ENCODE measurements around the gene TMEM240.
"Not testable (repeated sequence)": the region's sequence is repeated elsewhere in the genome, so short reads cannot be mapped to it uniquely, and the experiment has no call there.

Gene TMEM240

DNA sequence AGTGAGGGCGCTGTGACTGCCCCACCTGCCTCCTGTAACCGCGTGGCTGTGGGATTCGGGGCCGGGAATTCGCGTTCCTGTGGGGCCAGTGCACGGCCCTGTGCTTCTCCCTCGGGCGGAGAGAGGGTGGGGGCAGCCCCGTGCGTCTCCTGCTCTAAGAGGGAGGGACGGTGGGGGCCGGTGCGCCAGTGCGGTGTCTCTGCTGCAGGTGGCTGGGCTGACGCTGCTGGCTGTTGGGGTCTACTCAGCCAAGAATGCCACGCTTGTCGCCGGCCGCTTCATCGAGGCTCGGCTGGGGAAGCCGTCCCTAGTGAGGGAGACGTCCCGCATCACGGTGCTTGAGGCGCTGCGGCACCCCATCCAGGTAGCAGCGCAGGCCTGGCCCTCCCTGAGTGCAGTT, 17.9 kb downstream of the TMEM240 start:
- not testable (repeated sequence) for DNase-seq

DNA sequence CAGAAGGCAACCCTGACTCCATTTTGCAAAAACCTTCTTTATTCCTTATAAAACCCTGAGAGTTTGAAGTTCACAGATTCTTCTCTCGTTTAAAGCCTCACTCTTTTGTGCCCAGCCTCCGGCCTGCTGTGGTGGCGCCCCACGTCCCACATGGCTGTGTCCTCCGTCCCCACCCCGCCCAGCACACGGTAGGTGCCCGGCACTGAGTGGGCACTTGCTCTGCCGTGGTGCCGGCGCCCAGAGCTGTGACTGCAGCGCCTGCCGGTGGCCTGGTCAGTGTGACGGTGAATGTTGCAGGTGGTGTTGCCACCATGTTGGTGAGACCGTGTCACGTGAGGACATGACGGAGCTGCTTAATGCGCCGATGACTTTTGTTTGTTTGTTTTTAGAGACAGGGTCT, 19.1 kb downstream of the TMEM240 start:
- no peak for DNase-seq

DNA sequence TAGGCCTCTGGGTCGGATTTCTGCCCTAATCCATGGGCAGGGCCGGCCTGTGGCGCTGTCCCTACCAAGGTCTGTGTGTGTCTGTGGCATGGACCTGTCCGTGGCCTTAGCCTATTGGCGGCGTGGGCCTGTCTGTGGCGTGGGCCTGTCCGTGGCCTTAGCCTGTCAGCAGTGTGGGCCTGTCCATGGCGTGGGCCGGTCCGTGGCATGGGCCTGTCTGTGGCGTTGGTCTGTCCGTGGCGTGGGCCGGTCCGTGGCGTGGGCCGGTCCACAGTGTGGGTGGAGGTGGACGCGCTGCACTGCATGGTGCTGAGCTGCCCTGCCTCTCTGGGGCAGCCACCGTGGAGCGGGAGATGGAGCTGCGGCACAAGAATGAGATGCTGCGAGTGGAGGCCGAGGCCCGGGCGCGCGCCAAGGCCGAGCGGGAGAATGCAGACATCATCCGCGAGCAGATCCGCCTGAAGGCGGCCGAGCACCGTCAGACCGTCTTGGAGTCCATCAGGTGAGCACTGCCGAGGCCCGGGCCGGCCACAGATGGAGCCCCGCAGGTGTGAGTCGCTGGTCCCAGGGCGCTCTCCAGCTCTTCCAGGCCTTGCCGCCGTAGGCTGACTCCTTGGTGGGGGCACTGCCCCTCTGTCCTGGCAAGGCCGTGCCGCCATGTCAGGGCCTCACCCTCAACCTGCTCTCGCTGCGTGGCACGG, 20.5 kb downstream of the TMEM240 start:
- DNase-seq = not testable (repeated sequence)

DNA sequence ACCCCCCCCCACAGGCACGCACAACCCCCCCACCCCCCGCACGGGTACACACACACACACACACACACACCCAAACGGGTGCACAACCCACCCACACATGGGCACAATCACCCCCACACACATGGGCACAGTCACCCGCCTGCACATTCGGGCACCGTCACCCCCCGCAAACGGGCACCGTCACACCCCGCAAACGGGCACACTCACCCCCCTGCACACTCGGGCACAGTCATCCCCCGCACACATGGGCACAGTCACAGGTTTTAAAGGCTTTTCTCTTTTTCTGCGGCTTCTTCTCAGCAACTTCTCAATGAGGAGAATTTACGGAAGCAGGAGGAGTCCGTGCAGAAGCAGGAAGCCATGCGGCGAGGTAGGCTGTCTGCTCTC, 21.8 kb downstream of the TMEM240 start:
- not testable (repeated sequence) for DNase-seq

DNA sequence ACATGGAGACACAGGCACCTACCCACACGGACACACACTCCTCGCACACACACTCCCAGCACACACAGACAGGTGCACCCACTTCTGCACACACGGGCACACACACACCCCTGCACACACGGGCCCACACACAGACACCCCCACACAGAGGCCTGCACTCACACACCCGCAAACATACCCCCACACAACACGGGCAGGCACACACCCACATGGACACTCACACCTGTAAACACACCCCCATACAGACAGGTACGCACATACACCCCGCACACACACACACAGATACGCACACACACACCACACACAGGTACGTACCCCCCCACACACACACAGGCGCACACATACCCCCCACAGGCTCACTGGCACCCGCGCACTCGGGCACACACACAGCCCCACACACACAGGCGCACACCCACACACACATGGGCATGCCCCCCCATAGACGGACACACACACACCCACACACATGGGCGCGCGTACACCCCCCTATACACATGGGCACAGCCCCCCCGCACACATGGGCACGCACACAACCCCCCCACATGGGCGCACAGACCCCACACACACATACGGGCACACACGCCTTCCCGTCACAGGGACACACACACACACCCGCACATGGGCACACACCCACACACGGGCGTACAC, 22.3 kb downstream of the TMEM240 start:
- DNase-seq = no peak

DNA sequence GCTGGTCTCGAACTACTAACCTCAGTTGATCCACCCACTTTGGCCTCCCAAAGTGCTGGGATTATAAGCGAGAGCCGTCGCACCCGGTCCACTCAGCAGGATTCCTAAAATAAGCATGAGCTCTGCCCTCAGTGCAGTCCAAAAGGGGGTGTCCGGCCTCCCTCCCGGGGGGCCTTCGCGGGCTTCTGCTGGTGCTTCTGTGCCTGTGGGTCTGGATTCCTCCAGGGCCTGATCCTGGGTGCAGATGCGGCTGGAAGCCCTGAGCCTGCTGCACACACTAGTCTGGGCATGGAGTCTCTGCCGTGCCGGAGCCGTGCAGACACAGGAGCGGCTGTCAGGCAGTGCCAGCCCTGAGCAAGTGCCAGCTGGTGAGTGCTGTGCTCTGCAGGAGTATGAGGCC, 23.5 kb downstream of the TMEM240 start:
- DNase-seq = not testable (repeated sequence)

DNA sequence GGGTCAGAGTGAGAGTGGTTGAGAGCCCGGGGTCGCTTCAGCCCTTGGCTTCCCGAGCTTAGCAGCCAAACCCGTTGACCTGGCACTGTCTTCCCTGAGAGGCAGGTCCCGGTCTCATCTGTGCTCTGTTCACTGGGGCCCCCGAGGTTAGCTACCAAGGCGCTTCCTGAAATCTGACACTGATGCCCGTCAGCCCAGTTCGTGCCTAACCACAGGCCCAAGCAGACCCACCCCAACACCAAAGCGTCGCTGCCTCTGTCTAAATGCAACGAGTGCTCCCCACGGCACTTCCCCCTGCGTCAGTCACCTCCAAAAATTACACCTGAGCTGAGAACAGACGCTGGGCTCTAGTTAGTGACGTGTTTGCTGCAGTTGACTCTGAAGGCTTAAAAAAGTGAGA, 26.0 kb downstream of the TMEM240 start:
- not testable (repeated sequence) for DNase-seq

DNA sequence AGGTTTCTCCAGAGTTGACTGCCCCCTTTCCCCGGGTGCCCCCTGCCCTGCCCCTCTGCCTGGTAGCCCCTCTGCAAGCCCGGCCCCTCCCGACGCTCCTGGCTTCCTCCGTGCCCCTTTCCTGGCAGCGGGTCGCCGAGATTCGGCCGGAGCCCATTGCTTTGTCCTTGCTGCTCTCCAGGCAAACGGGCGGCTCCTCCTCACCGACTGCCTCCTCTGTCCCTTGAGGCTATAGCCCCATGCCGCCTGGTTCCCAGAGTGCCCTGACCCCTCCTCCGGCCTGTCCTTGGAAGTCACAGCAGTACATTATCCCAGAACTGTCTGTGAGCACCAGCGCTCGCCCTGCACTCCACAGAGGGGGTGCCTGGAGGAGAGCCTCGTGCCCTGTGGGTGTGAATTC, 26.7 kb downstream of the TMEM240 start:
- not testable (repeated sequence) for DNase-seq

DNA sequence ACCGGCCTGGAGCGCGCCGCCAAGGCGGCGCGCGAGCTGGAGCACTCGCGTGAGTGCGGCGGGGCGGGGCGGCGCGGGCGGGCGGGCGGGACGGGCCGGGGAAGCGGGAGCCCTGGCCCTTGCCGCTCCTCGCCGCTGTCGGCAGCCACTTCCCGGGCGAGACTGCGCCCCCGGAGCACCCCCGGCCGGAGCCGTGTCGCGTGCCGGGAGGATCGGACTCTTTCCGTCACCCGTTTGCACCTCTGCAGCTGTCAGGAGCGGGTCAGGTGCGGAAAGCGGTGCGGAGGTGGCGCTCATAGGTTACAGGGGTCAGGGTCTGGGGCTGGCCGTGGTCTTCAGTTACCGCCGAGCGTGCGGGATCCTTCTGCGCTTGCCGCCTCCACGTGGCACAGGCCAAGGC, 28.0 kb downstream of the TMEM240 start:
- DNase-seq = not testable (repeated sequence)

DNA sequence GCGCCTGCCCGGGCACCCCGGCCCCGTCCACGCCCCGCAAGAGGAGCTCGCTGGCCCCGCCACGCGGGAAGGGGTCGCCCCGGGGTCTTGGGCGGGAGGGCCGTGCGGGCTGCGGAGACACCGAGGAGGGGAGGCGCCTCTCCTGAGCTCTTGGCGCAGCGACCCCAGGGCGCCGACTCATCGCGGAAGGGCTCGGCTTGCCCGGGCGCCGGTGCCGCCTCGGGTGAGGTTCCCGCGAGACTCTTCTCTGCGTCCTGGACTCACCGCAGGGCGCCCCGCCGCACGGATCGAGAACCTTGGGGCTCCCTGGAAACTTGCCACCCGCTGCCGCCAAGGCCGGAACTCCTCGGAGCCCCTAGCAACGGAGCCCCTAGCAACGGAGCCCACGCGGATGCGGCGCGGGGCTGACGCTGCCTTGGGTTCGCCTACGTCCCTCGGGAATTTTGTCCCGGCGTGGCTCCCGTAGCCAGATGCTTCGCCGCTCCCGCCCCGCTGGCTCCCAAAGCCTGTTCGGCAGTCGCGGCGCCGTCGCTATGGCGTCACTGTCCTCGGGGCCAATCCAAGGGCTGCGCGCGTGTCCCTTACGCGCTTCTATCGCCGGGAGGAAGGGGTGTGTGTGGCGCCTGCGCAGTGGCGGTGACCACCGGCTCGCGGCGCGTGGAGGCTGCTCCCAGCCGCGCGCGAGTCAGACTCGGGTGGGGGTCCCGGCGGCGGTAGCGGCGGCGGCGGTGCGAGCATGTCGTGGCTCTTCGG, 28.7 kb downstream of the TMEM240 start, which contains the start of gene ATAD3A:
Gene ATAD3A (plus strand): TSS at position 630 of the 753 bp plus-strand sequence. CDS start 107 bp downstream, at position 737.
- peak; percentile 96 to 98 for DNase-seq

DNA sequence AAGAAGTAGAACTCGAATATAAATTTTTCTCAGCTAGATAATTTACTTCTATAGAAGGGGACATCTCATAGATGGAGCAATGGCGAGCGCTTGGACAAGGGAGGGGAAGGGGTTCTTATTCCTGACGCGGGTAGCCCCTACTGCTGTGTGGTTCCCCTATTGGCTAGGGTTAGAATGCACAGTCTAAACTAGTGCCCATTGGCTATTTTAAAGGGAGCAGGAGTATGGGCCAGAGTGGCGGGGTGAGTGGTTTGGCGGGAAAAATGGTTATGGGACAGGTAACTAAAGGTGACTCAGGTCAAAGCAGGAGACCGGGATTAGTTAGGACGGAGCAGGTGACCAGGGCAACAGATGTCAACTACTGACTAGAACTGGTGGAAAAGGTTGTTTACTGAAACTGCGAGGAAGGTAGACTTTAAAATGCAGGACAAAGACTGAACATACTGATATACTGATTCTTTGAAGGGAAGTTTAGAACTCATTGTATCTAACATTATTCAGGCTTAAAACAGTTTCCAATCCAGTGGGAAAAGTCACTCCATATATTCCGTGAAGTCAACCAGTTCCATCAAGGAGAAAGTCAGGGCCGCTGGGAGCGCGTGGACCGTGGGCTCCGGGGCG, 29.4 kb downstream of the TMEM240 start:
- DNase-seq = peak; percentile 8 to 13

DNA sequence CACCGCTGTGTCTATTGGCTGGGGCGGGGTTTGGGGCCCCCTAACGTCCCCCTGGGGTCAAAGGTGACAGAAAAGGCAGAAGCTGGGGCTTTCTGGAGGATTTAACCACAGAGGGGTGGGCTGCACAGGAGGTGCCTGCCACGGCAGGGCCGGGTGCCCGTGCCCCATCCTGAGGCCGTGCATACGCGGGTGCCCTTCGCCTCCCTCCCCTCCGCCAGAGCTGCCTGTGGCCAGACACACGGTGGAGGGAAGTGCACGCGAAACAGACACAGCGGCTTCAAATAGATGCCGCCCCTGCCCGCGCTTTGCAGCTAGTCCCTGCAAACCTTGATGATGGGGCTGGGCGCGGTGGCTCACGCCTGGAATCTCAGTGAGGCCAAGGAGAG, 31.0 kb downstream of the TMEM240 start:
- not testable (repeated sequence) for DNase-seq

DNA sequence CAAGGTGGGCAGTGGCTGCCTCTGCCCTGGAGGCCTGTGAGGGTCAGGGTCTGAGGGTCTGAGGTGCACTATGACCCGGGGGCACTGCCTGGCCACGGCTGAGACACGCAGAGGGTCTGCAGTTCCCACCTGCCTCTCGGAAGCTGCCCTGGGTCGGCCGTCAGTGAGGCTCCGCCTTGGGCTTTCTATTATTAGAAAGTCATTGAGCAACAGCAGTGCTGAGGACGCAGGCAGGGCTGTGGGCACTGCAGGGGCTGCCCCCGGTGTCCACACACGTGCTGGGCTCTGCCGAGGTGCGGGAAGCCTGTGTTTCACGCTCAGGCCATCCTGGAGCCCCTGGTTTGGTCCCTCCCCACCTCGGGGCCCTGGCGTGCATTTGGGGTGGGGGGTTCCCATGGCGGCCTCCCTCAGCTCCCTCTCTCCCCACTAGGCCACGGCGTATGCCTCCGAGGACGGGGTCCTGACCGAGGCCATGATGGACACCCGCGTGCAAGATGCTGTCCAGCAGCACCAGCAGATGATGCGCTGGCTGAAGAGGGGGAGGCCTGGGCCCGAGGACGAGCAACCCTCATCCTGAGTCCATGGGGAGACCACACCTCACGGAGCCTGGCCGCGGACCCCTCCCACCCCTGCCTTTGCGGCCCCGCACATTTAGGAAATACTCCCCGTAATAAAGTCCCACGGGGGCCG, 31.5 kb downstream of the TMEM240 start:
- DNase-seq = not testable (repeated sequence)

DNA sequence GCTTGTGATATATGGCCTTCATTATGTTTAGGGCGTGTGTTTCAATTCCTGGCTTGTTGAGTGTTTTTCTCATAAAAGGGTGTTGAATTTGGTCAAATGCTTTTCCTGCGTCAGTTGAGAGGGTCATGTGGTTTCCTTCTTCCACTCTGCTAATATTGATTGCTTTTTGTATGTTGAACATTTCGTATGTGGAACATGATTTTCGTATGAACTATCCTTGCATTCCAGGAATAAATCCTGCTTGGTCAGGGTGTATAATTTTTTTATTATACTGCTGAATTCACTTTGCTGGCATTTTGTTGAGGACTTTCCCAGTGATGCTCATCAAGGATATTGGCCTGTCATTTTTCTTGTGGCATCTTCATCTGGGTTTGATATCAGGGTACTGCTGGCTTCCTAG, 33.1 kb downstream of the TMEM240 start:
- DNase-seq = no peak

DNA sequence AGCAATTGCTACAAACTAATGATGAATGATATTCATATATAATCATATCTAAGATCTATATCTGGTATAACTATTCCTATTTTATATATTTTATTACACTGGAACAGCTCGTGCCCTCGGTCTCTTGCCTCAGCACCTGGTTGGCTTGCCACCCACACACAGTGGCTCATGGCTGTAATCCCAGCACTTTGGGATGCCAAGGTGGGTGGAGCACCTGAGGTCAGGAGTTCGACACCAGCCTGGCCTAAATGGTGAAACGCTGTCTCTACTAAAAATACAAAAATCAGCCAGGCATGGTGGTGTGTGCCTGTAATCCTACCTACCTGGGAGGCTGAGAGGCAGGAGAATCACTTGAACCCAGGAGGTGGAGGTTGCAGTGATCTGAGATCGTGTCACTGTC, 34.6 kb downstream of the TMEM240 start:
- not testable (repeated sequence) for DNase-seq

DNA sequence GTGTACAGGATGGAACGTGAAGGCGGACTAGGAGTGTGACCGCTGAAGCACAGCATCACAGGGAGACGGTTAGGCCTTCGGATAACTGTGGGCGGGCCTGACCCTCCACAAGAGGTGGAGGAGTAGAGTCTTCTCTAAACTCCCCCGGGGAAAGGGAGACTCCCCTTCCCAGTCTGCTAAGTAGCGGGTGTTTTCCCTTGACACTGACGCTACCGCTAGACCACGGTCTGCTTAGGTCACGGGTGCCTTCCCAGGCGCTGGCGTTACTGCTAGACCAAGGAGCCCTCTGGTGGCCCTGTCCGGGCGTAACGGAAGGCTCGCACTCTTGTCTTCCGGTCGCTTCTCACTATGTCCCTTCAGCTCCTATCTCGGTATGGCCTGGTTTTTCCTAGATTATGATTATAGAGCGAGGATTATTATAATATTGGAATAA, 35.0 kb downstream of the TMEM240 start:
- DNase-seq = peak; percentile 6 to 41

DNA sequence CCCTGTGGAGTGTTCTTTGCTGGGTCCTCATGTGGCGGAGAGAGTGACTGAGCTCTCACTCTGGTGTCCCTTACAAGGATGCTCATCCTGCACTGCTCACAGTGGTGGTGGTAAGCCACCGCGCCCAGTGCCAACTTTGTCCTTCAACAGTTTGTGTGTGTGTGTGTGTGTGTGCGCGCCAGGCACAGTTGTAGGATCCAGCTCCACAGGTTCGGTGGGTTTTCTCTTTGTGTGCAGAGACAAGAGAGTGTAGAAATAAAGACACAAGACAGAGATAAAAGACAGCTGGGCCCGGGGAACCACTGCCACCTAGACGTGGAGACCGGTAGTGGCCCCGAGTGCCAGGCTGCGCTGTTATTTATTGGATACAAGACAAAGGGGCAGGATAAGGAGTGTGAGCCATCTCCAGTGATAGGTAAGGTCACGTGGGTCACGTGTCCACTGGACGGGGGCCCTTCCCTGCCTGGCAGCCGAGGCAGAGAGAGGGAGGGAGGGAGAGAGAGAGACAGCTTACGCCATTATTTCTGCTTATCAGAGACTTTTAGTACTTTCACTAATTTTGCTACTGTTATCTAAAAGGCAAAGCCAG, 35.6 kb downstream of the TMEM240 start:
- DNase-seq = peak; percentile 38 to 52

DNA sequence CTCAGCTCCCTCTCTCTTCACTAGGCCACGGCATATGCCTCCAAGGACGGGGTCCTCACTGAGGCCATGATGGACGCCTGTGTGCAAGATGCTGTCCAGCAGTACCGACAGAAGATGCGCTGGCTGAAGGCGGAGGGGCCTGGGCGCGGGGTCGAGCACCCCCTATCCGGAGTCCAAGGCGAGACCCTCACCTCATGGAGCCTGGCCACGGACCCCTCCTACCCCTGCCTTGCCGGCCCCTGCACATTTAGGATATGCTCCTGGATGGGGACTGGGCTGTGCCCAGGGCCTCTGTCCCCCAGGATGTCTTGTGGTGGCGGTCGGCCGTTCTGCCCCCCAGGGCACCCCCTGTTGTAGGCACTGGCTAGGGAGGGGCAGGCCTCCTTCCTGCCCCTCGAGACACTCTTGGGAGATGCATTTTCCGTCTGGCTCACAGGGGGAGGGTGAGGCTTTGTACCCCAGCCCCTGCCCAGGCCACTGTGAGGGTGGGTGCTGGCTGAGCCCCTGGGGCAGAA, 44.9 kb downstream of the TMEM240 start:
- DNase-seq = not testable (repeated sequence)

DNA sequence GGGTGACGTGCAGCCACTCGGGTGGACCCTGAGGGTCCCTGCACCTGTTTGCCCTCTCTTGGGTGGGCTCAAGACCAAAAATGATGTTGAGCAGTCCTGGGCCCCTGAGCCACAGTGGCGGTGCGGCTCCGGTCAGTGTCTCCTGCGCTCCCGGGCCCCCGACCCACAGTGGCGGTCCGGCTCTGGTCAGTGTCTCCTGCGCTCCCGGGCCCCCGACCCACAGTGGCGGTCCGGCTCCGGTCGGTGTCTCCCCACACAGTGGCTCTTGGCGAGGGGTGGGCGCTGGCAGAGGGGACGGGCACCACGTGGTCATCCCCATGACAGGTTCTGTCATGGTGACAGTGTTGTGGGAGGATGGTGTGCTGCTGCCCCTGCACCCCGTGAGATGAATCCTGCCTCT, 46.1 kb downstream of the TMEM240 start:
- DNase-seq = not testable (repeated sequence)

DNA sequence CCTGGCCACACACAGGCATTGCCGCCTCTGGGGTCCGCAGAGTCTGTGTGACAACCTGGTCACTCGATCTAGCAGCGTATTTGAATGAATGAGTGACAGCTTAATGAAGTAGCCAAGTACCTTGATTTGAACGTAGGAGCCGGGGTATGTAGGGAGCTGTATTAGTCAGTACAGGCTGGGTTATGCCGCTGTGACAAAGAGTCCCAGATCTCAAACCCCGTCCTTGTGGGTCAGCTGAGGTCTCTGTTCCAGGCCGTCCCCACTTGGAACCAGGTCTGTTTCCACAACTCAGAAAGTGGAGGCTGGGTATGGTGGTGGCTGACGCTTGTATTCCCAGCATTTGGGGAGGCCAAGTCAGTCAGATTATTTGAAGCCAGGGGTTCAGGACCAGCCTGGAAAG, 48.8 kb downstream of the TMEM240 start:
- no peak for DNase-seq

DNA sequence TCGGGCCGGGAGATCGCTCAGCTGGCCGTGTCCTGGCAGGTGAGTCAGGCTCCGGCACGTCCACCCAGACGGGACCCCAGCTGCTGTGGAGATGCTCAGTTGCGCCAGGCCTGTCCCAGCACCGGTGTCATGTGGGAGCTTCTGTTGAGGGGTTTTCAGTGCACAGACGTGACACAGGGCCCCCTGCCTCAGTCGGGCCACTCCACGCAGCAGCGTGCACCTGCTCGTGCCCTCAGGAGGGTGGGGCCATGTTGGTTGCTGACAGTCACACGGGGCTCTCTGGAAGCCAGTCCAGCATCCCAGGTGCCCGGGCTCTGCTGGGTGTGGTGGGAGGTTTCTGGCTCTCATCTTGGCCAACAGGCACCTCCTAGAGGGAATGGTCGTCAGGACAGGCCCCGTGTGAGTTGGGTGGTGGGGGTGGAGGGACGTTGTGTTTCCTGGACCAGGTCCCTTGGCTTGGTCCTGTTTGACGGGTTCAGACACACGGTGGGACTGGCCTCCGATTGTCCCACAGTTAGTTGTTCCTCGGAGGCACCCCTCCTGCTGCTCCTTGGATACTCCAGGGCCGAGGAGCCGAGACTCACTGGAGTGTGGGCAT, 49.7 kb downstream of the TMEM240 start:
- no peak for DNase-seq

DNA sequence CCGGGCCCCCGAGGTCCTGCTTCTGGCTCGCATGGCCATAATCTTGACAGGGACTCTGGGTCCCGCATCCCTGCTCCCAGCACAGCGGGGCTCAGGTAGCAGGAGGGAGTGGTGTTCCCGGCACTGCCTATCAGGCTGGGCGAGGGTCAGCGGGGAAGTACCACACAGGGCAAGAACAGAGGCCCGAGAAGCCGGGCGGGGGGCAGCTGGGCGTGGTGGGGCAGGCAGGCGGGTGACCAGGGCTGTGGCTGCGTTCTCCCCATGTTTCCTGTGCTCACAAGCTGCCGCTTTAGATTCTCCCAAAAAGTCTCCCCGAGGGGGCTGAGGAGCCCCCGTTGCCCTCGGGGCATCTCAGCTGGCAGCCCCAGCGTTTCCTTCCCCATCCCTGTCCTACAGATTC, 50.6 kb downstream of the TMEM240 start:
- no peak for DNase-seq

Measured in NCI-H1930 (cell line).